A673 (cell line): ENCODE results near the gene OR51B2.
"Not testable (repeated sequence)": the region's sequence is repeated elsewhere in the genome, so short reads cannot be mapped to it uniquely, and the experiment has no call there.

Experiments used
- EZH2 ChIP-seq: fragments of 200-600 bp; sonication (generic); IDR thresholded peaks from 2 replicates; pipeline ENCODE4 v1.6.1; 2017; ENCODE audit warnings: borderline replicate concordance, low read depth, mild to moderate bottlenecking, mixed read lengths, antibody characterized with exemption, low read length; ENCODE audit not compliant: poor library complexity, severe bottlenecking
- TF ChIP-seq, protein P1 (sequence below): fragments of 300-800, 200-600 bp; sonication (generic); conservative IDR thresholded peaks from 2 replicates; pipeline ENCODE4 v1.5.1; 2017; ENCODE audit warnings: low read depth, mild to moderate bottlenecking, antibody characterized with exemption, low read length, moderate library complexity, mixed read lengths

DNA sequence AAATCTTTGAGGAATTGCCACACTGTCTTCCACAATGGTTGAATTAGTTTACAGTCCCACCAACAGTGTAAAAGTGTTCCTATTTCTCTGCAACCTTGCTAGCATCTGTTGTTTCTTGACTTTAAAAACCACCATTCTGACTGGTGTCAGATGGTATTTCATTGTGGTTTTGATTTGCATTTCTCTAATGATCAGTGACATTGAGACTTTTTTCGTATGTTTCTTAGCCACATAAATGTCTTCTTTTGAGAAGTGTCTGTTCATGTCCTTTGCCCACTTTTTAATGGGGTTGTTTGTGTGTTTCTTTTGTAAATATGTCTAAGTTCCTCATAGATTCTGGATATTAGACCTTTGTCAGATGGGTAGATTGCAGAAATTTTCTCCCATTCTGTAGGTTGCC, 13.2 kb upstream of the OR51B2 start:
- TF ChIP-seq, protein P1, sequence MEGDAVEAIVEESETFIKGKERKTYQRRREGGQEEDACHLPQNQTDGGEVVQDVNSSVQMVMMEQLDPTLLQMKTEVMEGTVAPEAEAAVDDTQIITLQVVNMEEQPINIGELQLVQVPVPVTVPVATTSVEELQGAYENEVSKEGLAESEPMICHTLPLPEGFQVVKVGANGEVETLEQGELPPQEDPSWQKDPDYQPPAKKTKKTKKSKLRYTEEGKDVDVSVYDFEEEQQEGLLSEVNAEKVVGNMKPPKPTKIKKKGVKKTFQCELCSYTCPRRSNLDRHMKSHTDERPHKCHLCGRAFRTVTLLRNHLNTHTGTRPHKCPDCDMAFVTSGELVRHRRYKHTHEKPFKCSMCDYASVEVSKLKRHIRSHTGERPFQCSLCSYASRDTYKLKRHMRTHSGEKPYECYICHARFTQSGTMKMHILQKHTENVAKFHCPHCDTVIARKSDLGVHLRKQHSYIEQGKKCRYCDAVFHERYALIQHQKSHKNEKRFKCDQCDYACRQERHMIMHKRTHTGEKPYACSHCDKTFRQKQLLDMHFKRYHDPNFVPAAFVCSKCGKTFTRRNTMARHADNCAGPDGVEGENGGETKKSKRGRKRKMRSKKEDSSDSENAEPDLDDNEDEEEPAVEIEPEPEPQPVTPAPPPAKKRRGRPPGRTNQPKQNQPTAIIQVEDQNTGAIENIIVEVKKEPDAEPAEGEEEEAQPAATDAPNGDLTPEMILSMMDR, result not testable (repeated sequence)
- TF ChIP-seq EZH2, result not testable (repeated sequence)
